Measurements from ENCODE around the gene PLA2G4B. TPM values are rescaled to one million over a fixed set of nuclear protein-coding genes. Genes with fewer than 3 reads are reported as not detected.
"Not testable (repeated sequence)": the region's sequence is repeated elsewhere in the genome, so short reads cannot be mapped to it uniquely, and the experiment has no call there.

Gene PLA2G4B
- total RNA-seq, 1 donor from 2014 or later: 10.7 TPM

GRCh38 chr15:41825572-41826535, 12.8 kb upstream of the PLA2G4B start:
- DNase-seq: no peak

- peak; percentile 20 for DNase-seq
These were observed 11.3 kb upstream of the PLA2G4B start for GRCh38 chr15:41827290-41827879.

GRCh38 chr15:41827880-41828806, 10.5 kb upstream of the PLA2G4B start, which contains the start of gene JMJD7:
Gene JMJD7, plus strand, starts transcription at chr15:41828092. Its CDS starts 33 bp downstream, at chr15:41828125.
- peak; percentile 96 for DNase-seq

- no peak for DNase-seq
These were observed 9.9 kb upstream of the PLA2G4B start for GRCh38 chr15:41828807-41829141.

- no peak for DNase-seq
These were observed 8.5 kb upstream of the PLA2G4B start for GRCh38 chr15:41829959-41830646.

- not testable (repeated sequence) for DNase-seq
These were observed 7.4 kb upstream of the PLA2G4B start for GRCh38 chr15:41831291-41831690.

- DNase-seq: no peak
These were observed 6.4 kb upstream of the PLA2G4B start for GRCh38 chr15:41832208-41832607.

GRCh38 chr15:41832875-41833274, 5.8 kb upstream of the PLA2G4B start:
- DNase-seq: peak; percentile 69

GRCh38 chr15:41834096-41834495, 4.6 kb upstream of the PLA2G4B start:
- no peak for DNase-seq

GRCh38 chr15:41836073-41836472, 2.6 kb upstream of the PLA2G4B start:
- no peak for DNase-seq

GRCh38 chr15:41836713-41837454, 1.8 kb upstream of the PLA2G4B start:
- DNase-seq: no peak

GRCh38 chr15:41839781-41840491, 1.3 kb downstream of the PLA2G4B start:
- no peak for DNase-seq

GRCh38 chr15:41840673-41841072, 2.0 kb downstream of the PLA2G4B start:
- no peak for DNase-seq

GRCh38 chr15:41841131-41841530, 2.5 kb downstream of the PLA2G4B start:
- no peak for DNase-seq

GRCh38 chr15:41842229-41842628, 3.6 kb downstream of the PLA2G4B start:
- DNase-seq: no peak

GRCh38 chr15:41843571-41843970, 4.9 kb downstream of the PLA2G4B start:
- DNase-seq: no peak

- no peak for DNase-seq
These were observed 6.2 kb downstream of the PLA2G4B start for GRCh38 chr15:41844814-41845213.

- DNase-seq: no peak
These were observed 8.6 kb downstream of the PLA2G4B start for GRCh38 chr15:41847206-41847605.

GRCh38 chr15:41847981-41848380, 9.3 kb downstream of the PLA2G4B start:
- DNase-seq: no peak

GRCh38 chr15:41848631-41849030, 10.0 kb downstream of the PLA2G4B start:
- no peak for DNase-seq

Data from tongue (tissue), 2 donors.